Stimulated activated CD4-positive, alpha-beta T cell treated with anti-CD3 and anti-CD28 coated beads, TNF-alpha, amount 100 ng/mL, for 4 hours (primary cell): ENCODE data around the gene FXYD7.
"Not testable (repeated sequence)": the region's sequence is repeated elsewhere in the genome, so short reads cannot be mapped to it uniquely, and the experiment has no call there.

ENCODE experiments used
- DNase-seq, 3 experiments: peaks; one replicate each; pipeline ENCODE4 v3.0.0-alpha.2; 2020; ENCODE audit warnings: low read depth in 3 of 3

FXYD7 gene

GRCh38 chr19:35127871-35128270 is 15.2 kb upstream of the FXYD7 start:
- no peak for DNase-seq

- DNase-seq, result no peak
These were observed 14.5 kb upstream of the FXYD7 start for GRCh38 chr19:35128398-35129057.

GRCh38 chr19:35129724-35130274 is 13.3 kb upstream of the FXYD7 start:
- DNase-seq, result not testable (repeated sequence)

- DNase-seq, result no peak
These were observed 12.0 kb upstream of the FXYD7 start for GRCh38 chr19:35130761-35131720.

GRCh38 chr19:35132254-35132653 is 10.8 kb upstream of the FXYD7 start:
- no peak for DNase-seq

GRCh38 chr19:35133826-35134225 is 9.2 kb upstream of the FXYD7 start:
- no peak for DNase-seq

GRCh38 chr19:35134601-35135242 is 8.3 kb upstream of the FXYD7 start, which contains the start of gene LGI4:
TSS of gene LGI4 (minus strand) at chr19:35135059. CDS start at chr19:35134680, 379 bp downstream.
- no peak for DNase-seq

GRCh38 chr19:35135389-35135909 is 7.6 kb upstream of the FXYD7 start:
- DNase-seq, result peak in 1 of 3 experiments; percentile 38

GRCh38 chr19:35136231-35136630 is 6.8 kb upstream of the FXYD7 start:
- no peak for DNase-seq

GRCh38 chr19:35136977-35137702 is 5.9 kb upstream of the FXYD7 start:
- DNase-seq, result no peak

- no peak for DNase-seq
These were observed 4.7 kb upstream of the FXYD7 start, which contains the start of gene FXYD1 for GRCh38 chr19:35138305-35138892. TSS of gene FXYD1 (plus strand) at chr19:35138824. CDS start at chr19:35140080, 1,256 bp downstream.

- no peak for DNase-seq
These were observed 2.7 kb upstream of the FXYD7 start for GRCh38 chr19:35140207-35140961.

GRCh38 chr19:35140962-35141836 is 1.9 kb upstream of the FXYD7 start:
- peak; percentile 96 to 98 (median 96) for DNase-seq

- no peak for DNase-seq
These were observed 1.0 kb upstream of the FXYD7 start for GRCh38 chr19:35141837-35142605.

GRCh38 chr19:35142606-35143230 is 337 bp upstream of the FXYD7 start:
- DNase-seq, result peak; percentile 44 to 60 (median 46)

GRCh38 chr19:35143818-35144217 is 763 bp downstream of the FXYD7 start:
- DNase-seq, result no peak

GRCh38 chr19:35144259-35144599 is 1.2 kb downstream of the FXYD7 start:
- no peak for DNase-seq
